ENCODE results near the gene LYSMD1. TPM values are rescaled to one million over a fixed set of nuclear protein-coding genes. Genes with fewer than 3 reads are reported as not detected.

Gene LYSMD1
- total RNA-seq, 1 experiment from 2014 or later: 5.1 TPM

- ChIA-PET POLR2A (no interaction called here), CTCF (no interaction called here)
- H3K36me3 ChIP-seq (ENCODE audit: control insufficient read depth, insufficient read depth, low read length): no peaks in the 10 kb centered on the region
- in situ Hi-C loops (cut with HindIII; ENCODE audit: low pct_unique_long_range_greater_than_20kb, low sequenced_read_pairs): loop anchor here (5.0 kb wide), 1 partner anchor 38 kb away; no protein-coding TSS in a partner anchor
- H3K4me3 ChIP-seq (ENCODE audit: low read depth in 2 of 2, low read length in 2 of 2): no peak overlapping the region
- no peak overlapping the region for H3K27ac ChIP-seq (ENCODE audit: low read length)
- TF ChIP-seq CTCF (IDR thresholded peaks at IDR 0.05) (no peak), POLR2AphosphoS5 (IDR thresholded peaks at IDR 0.05; ENCODE audit: low read depth, low read length) (no peak), TCF7L2 (IDR thresholded peaks at IDR 0.05; ENCODE audit: low read depth, low read length) (no peak), SIN3A (IDR thresholded peaks at IDR 0.05; ENCODE audit: borderline replicate concordance, insufficient read depth, low read depth, low read length) (no peak), REST (IDR thresholded peaks at IDR 0.05; ENCODE audit: insufficient read depth in 1 of 2, low read depth in 2 of 2, low read length in 1 of 2) (no peak)
- intact Hi-C loops (cut with micrococcal nuclease; ENCODE audit: unreplicated experiment): no loop called here
- H3K27me3 ChIP-seq (ENCODE audit: control insufficient read depth, insufficient read depth, low read length): no peaks in the 10 kb centered on the region
- ATAC-seq (0 out of 2 replicates have a peak, but pooled peaks have one; percentile 8), DNase-seq (ENCODE audit: low read depth, low spot score) (no peak)
- no peaks in the 10 kb centered on the region for H3K9me3 ChIP-seq (ENCODE audit: control insufficient read depth, insufficient read depth, low read depth, low read length)
- H3K4me1 ChIP-seq (ENCODE audit: control insufficient read depth, insufficient read depth, low read length): no peaks in the 10 kb centered on the region
- no TSS peak for BruUV-seq (replicated peaks)
Observed at GRCh38 chr1:151134991-151135390, 30.7 kb downstream of the LYSMD1 start.

- ChIA-PET CTCF (no interaction called here), POLR2A (no interaction called here)
- Histone ChIP-seq H3K4me3 (ENCODE audit: low read depth in 2 of 2, low read length in 2 of 2) (no peak overlapping the region), H3K4me1 (ENCODE audit: control insufficient read depth, insufficient read depth, low read length) (no peaks in the 10 kb centered on the region), H3K27ac (ENCODE audit: low read length) (no peak overlapping the region), H3K27me3 (ENCODE audit: control insufficient read depth, insufficient read depth, low read length) (no peaks in the 10 kb centered on the region), H3K9me3 (ENCODE audit: control insufficient read depth, insufficient read depth, low read depth, low read length) (no peaks in the 10 kb centered on the region), H3K36me3 (ENCODE audit: control insufficient read depth, insufficient read depth, low read length) (no peaks in the 10 kb centered on the region)
- in situ Hi-C loops (cut with HindIII; ENCODE audit: low pct_unique_long_range_greater_than_20kb, low sequenced_read_pairs) (loop anchor here (5.0 kb wide), 1 partner anchor 37 kb away; no protein-coding TSS in a partner anchor), intact Hi-C loops (cut with micrococcal nuclease; ENCODE audit: unreplicated experiment) (no loop called here)
- ATAC-seq: peak; percentile 13; the same call in 1 of the 2 replicates
- BruUV-seq (replicated peaks): no TSS peak
- DNase-seq (ENCODE audit: low read depth, low spot score): no peak
- TF ChIP-seq SIN3A (IDR thresholded peaks at IDR 0.05; ENCODE audit: borderline replicate concordance, insufficient read depth, low read depth, low read length) (no peak), TCF7L2 (IDR thresholded peaks at IDR 0.05; ENCODE audit: low read depth, low read length) (no peak), POLR2AphosphoS5 (IDR thresholded peaks at IDR 0.05; ENCODE audit: low read depth, low read length) (no peak), CTCF (IDR thresholded peaks at IDR 0.05) (no peak), REST (IDR thresholded peaks at IDR 0.05; ENCODE audit: insufficient read depth in 1 of 2, low read depth in 2 of 2, low read length in 1 of 2) (no peak)
Observed at GRCh38 chr1:151134396-151134795, 31.3 kb downstream of the LYSMD1 start.

All from Panc1 (cell line).